NCI-H128 (cell line): ENCODE measurements around the gene NHP2.
"Not testable (repeated sequence)": the region's sequence is repeated elsewhere in the genome, so short reads cannot be mapped to it uniquely, and the experiment has no call there.

Source experiments
- DNase-seq: peaks from one replicate; lab custom pipeline; 2025; ENCODE audit not compliant: unreplicated experiment; lab: John Stamatoyannopoulos, UW

NHP2 gene

GRCh38 chr5:178153530-178154340, at the start of gene NHP2:
Gene NHP2, minus strand, starts transcription at chr5:178153885. Its CDS starts 68 bp downstream, at chr5:178153817.
- peak; percentile 92 for DNase-seq

DNA sequence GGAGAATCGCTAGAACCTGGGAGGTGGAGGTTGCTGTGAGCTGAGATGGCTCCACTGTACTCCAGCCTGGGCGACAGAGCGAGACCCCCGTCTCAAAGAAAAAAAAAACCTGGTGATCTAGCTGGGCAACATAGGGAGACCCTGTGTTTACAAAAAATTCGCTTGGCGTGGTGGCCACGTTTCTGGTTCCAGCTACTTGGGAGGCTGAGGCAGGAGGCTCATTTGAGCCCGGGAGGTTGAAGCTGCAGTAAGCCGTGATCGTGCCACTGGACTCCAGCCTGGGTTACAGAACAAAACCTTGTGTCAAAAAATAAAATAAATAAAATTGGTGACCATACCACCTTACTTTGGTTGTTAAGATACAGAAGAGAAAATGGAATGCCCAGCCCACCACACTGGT, 48.9 kb upstream of the NHP2 start:
- DNase-seq, result no peak

GRCh38 chr5:178201927-178202235, 48.2 kb upstream of the NHP2 start:
- DNase-seq, result no peak

GRCh38 chr5:178201221-178201926, 47.7 kb upstream of the NHP2 start:
- DNase-seq, result no peak

DNA sequence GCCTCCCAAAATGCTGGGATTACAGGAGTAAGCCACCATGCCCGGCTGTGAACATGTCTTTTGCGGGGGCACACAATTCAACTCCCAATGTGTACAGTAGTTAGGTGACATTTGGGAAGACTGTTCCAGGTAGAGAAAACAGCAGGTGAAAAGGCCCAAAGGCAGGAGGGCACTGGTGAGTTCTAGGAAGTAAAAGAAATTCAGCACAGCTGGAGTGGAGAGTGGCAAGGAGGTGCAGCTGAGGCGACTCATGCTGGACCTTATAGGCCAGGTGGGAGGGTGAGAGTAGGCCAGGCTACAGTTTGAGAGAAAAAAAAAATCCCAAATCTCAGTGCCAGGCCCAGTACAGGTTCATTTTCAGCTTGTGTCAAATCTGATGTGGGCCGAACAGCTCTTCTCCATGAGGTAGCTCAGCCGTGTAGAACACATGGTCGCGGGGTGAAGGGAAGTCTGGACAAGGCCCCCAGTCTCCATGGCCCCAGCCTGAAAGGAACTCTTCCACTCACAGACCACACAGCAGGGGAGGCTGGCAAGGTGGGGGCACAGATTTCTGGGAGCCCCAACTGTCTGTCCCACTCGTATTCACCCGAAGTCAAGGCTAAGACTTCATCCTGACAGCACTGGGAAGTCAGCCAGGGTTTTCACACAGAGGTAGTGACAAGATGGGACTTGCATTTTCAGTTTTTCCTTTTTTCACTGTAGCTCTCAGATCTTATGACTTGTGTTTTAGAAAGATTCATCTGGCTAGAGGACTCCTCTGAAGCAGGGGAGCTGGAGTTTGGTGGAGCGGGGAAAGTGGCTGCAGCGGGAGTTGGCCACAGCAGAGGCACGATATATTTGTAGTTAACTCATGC, 46.1 kb upstream of the NHP2 start:
- no peak for DNase-seq

DNA sequence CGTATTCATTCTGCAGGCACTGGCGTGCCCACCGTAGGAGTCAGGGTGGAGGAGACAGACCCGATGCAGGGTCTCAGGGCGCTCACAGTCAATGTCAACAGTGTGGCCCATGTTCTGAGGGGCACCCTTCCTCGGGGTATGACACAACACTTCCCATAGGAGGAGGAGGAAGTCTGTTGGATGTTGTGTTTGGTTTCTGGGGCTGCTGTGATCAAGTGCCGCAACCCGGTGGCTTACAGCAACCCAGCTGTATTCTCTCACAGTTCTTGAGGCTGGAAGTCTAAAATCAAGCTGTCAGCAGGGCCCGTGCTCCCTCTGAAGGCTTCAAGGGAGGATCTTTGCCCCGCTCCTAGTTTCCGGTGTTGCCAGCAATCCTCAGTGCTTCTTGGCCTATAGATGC, 45.0 kb upstream of the NHP2 start:
- no peak for DNase-seq

- not testable (repeated sequence) for DNase-seq
Measured at GRCh38 chr5:178198151-178198550, 44.5 kb upstream of the NHP2 start.

DNA sequence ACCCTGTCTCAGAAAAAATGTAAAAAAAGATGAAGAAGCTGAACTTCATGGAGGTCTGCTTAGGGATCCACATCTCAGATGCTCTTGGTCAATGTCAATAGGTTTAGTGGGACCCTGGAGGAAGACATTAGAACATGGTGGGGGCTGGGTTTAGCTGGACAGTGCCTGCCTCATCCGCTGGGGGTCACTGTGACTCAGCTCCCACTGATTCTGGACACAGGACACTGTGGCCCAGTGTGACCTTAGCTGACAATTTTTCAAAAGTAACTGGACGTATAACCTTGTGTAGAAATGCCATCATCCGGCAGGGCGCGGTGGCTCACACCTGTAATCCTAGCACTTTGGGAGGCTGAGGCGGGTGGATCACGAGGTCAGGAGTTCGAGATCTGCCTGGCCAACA, 43.3 kb upstream of the NHP2 start:
- DNase-seq, result no peak

DNA sequence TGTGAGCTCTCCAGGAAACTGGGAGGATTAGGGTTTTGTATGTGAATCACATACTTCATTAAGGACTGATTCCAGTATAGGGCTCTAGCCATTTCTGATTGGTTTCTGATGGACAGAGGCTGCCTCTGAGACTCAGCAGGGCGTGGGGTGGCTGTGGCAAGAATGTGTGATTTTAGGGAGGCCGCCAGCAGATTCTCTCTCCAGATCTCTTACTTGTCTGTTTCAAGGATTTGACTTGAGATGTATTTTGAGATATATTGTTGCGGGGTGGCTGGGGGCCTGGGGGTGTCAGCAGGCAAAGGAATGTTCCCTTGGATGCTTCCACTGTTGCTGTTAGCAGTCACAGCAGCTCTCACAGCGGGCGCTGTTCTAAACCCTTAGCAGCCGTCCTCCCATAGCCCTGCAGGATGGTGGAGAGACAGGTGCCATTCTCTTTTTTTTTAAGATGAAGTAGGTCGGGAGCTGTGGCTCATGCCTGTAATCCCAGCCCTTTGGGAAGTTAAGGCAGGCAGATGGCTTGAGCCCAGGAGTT, 42.7 kb upstream of the NHP2 start:
- no peak for DNase-seq

DNA sequence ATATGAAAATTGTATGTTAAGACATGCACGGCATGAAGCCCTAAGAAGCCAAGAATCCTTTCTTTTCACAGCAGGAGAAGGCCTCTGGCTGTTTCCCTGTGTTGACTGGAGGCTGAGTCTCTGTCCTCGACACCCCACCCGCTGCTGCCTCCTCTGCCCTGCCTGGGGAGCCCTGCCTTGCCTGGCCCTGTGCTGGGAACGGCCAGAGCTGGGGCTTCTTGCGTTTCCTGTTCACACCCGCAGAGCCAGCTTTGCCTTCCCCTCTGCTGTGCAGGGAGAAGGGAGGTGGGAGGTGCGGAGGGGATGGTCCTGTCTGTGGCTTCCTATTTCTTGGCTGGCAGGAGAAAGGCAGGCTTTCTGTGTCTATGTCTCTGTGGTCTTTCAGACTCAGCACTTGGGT, 40.3 kb upstream of the NHP2 start:
- no peak for DNase-seq

DNA sequence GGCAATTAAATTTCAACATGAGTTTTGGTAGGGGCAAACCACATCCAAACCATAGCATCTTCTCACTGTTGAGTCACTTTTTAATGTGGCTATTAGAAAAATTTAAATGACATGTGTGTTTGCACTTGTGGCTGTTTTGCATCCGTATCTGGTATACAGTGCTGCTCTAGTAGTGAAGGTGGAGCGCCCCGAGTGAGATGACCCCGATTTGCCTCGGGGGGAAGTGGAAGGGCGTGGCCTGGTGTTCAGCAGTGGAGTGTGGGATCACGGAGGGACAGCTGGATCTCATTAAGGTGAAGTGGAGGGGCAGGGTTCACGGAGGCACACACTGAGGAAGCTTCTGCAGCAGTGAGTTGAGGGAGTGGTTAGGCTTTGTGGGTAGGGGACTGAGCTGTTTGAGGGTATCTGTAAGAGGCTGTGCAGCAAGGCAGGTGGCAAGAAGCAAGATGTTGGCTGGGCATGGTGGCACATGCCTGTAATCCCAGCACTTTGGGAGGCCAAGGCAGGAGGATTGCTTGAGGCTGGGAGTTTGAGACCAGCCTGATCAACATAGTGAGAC, 39.6 kb upstream of the NHP2 start:
- no peak for DNase-seq

DNA sequence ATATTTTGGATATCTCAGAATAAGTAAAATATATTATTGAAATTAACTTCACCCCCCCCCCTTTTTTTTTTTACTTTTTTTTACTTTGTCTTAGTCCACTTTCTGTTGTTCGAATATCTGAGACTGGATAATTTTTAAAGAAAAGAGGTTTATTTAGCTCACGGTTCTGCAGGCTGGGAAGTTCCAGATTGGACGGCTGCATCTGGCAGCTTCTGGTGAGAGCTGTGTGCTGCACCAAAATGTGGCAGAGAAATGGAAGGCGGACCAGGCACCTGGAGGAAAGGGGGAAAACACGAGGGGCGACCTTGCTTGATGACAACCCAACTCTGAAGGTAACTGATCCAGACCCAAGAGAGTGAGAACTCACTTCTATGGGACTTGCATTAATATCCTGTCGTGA, 39.1 kb upstream of the NHP2 start:
- DNase-seq, result no peak

DNA sequence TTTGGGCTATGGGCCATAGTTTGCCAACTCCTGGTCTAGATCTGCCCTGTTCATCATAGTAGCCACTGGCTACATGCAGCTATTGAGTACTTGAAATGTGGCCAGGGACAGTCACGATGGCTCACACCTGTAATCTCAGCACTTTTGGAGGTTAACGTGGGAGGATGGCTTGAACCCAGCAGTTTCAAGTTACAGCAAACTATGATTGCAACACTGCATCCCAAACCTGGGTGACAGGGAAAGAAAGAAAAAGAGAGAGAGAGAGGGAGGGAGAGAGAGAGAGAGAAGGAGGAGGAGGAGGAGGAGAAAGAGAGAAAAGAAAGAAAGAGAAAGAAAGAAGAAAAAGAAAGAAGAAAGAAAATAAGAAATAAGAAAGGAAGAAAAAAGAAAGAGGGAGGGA, 38.6 kb upstream of the NHP2 start:
- DNase-seq, result no peak

GRCh38 chr5:178191661-178192060, 38.0 kb upstream of the NHP2 start:
- no peak for DNase-seq

DNA sequence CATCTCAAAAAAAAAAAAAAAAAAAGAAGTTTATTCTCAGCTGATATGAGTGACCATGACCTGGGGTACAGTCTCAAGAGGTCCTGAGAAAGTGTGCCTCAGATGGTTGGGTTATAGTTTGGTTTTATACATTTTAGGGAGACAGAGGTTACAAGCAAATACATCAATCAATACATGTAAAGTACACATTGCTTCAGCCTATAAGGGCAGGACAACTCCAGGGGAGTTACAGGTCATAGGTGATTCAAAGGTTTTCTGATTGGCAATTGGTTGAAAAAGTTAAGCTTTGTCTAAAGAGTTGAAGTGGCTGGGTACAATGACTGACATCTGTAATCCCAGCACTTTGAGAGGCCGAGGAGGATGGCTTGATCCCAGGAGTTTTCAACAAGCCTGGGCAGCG, 35.7 kb upstream of the NHP2 start:
- DNase-seq, result no peak

GRCh38 chr5:178187014-178187413, 33.3 kb upstream of the NHP2 start, which contains the start of gene GMCL2:
Gene GMCL2, minus strand, starts transcription at chr5:178187371. Its CDS starts 72 bp downstream, at chr5:178187299.
- DNase-seq, result no peak

- no peak for DNase-seq
Measured at GRCh38 chr5:178186427-178186826, 32.7 kb upstream of the NHP2 start.

- no peak for DNase-seq
Measured at GRCh38 chr5:178182158-178182876, 28.6 kb upstream of the NHP2 start.

DNA sequence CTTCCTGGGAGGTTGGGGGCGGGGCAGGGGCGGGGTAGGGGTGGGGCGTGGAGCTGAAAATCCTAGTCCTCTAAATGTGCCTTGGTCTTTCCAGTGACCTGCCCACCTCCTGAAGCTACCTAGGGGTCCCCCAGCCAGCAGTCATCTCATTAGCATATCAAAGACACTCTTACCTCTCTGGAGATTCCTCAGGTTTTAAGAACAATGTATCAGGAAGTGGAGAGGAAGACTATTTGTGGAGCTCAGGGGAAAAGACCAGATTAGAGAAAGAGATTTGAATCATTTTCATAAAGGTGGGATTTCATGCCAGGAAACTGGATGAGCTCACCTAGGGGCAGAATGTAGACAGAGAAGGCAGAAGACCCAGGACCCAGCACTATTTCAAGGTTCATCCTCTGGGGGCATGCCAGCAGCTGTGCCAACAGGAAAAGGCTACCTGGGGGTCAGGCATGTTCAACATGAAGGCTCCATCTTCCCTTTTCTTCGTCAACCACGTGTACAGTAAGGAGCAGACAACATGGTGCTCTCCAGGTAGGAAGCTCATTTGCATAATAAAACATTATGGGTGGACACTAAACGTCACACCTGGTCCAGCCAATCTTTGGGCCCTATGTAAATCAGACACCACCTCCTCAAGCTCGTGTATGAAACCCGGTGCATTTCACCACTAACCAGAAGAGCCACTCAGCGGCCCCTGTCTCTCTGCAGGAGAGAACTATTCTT, 26.6 kb upstream of the NHP2 start:
- DNase-seq, result no peak

DNA sequence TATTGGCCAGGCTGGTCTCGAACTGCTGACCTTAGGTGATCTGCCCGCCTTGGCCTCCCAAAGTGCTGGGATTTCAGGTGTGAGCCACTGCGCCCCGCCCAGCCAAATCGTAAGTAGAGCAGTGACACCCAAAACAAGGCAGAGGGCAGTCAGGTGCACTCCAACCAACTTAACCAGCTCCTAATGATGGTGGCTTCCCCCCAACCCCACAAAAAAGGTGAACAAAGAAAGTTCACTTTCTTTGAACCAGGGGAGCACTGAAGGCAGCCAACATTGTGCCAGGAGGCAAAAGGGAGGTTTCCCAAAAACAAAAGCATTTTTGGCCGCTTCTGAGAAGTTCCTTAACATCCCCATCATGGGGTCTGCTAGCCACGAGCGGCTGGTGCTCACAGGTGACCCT, 23.9 kb upstream of the NHP2 start:
- DNase-seq, result no peak
